22Rv1 (cell line): ENCODE data around the gene ZMPSTE24.

Experiments used
- CTCF ChIP-seq: fragments of 450-650 bp; IDR thresholded peaks from 2 replicates; pipeline ENCODE4 v1.5.1; 2017; ENCODE audit warnings: mild to moderate bottlenecking
- ZFX ChIP-seq: fragments of 450-650 bp; IDR thresholded peaks from 2 replicates; pipeline ENCODE4 v1.6.1; 2017; ENCODE audit warnings: antibody characterized with exemption, borderline replicate concordance

- TF ChIP-seq CTCF, result no peak
- TF ChIP-seq ZFX, result no peak
Observed at GRCh38 chr1:40302475-40302874, 44.4 kb downstream of the ZMPSTE24 start.
